IMR-90 (cell line): ENCODE results near the gene CPSF2. TPM values are rescaled to one million over a fixed set of nuclear protein-coding genes. Genes with fewer than 3 reads are reported as not detected.
"Not testable (repeated sequence)": the region's sequence is repeated elsewhere in the genome, so short reads cannot be mapped to it uniquely, and the experiment has no call there.

Experiments
- ATAC-seq: fragments of 200-7000 bp; cut with Tn5 transposase; 2 replicates; pipeline ENCODE4 v1.9.1; 2020; ENCODE audit warnings: low read depth, mild to moderate bottlenecking, moderate library complexity
- BruUV-seq: library from RNA; stranded (reverse); fragments of 400-500 nt; replicated peaks from 2 replicates; lab custom pipeline; 2021; lab: Mats Ljungman, UMichigan
- CTCF ChIA-PET: fragments of 300-600 bp; formaldehyde crosslinking; extraction: SDS; loops from one replicate; lab custom pipeline; 2021; ENCODE audit warnings: antibody characterized with exemption; lab: Yijun Ruan, JAX
- POLR2A ChIA-PET: fragments of 300-600 bp; sonication (Branson Sonifier 250); formaldehyde crosslinking; loops from one replicate; lab custom pipeline; 2022; ENCODE audit warnings: antibody characterized with exemption; ENCODE audit not compliant: unreplicated experiment; lab: Charles Lee
- DNase-seq: peaks from one replicate; pipeline ENCODE4 v3.0.0; 2013
- H2AFZ ChIP-seq: replicated peaks from 2 replicates; pipeline ENCODE3; 2013; ENCODE audit warnings: low read length, mild to moderate bottlenecking; ENCODE audit not compliant: poor library complexity
- H2AK5ac ChIP-seq: 2 replicates; pipeline ENCODE4 v1.6.1; 2013; ENCODE audit warnings: low read depth, low read length, inconsistent platforms
- H2AK9ac ChIP-seq: replicated peaks from 2 replicates; pipeline ENCODE3; 2013; ENCODE audit warnings: mild to moderate bottlenecking, low read depth, low read length, moderate library complexity; ENCODE audit not compliant: poor library complexity
- H2BK120ac ChIP-seq: 2 replicates; pipeline ENCODE4 v1.6.1; 2013; ENCODE audit warnings: low read depth, low read length, inconsistent platforms
- H2BK15ac ChIP-seq: 3 replicates; pipeline ENCODE4 v1.6.1; 2013; ENCODE audit warnings: low read depth, low read length, inconsistent platforms
- H2BK20ac ChIP-seq: 2 replicates; pipeline ENCODE4 v1.6.1; 2013; ENCODE audit warnings: low read depth, mild to moderate bottlenecking, inconsistent platforms, low read length, moderate library complexity
- H2BK5ac ChIP-seq: 2 replicates; pipeline ENCODE4 v1.6.1; 2013; ENCODE audit warnings: mild to moderate bottlenecking, low read depth, low read length, inconsistent platforms; ENCODE audit not compliant: poor library complexity, severe bottlenecking
- H3K14ac ChIP-seq: replicated peaks from 2 replicates; pipeline ENCODE4 v1.6.1; 2013; ENCODE audit warnings: low read depth, low read length, inconsistent platforms
- H3K18ac ChIP-seq: 2 replicates; pipeline ENCODE4 v1.6.1; 2013; ENCODE audit warnings: low read depth, low read length, control low read depth
- H3K23ac ChIP-seq: 2 replicates; pipeline ENCODE4 v1.6.1; 2013; ENCODE audit warnings: low read depth, low read length, inconsistent platforms
- H3K27ac ChIP-seq: 2 replicates; pipeline ENCODE4 v1.5.1; 2013; ENCODE audit warnings: mild to moderate bottlenecking, control low read depth, low read length; ENCODE audit not compliant: insufficient read depth
- H3K27me3 ChIP-seq: 2 replicates; pipeline ENCODE4 v1.6.1; 2013; ENCODE audit warnings: low read length; ENCODE audit not compliant: control insufficient read depth, insufficient read depth
- H3K36me3 ChIP-seq: 2 replicates; pipeline ENCODE4 v1.6.1; 2013; ENCODE audit warnings: low read length, mixed read lengths; ENCODE audit not compliant: control insufficient read depth, insufficient read depth
- H3K4ac ChIP-seq: 2 replicates; pipeline ENCODE4 v1.6.1; 2013; ENCODE audit warnings: low read depth, low read length, inconsistent platforms
- H3K4me1 ChIP-seq: 2 replicates; pipeline ENCODE4 v1.6.1; 2013; ENCODE audit warnings: low read length, mixed read lengths; ENCODE audit not compliant: control insufficient read depth, insufficient read depth
- H3K4me2 ChIP-seq: 2 replicates; pipeline ENCODE4 v1.6.1; 2013; ENCODE audit warnings: low read depth, mild to moderate bottlenecking, control low read depth, low read length, moderate library complexity
- H3K4me3 ChIP-seq: 2 replicates; pipeline ENCODE4 v1.5.1; 2013; ENCODE audit warnings: low read depth, mild to moderate bottlenecking, control low read depth, low read length, moderate library complexity; ENCODE audit not compliant: insufficient read depth
- H3K56ac ChIP-seq: 2 replicates; pipeline ENCODE4 v1.6.1; 2013; ENCODE audit warnings: low read length, inconsistent platforms; ENCODE audit not compliant: insufficient read depth; ENCODE audit errors: extremely low read depth
- H3K79me1 ChIP-seq, 2 experiments: 2 replicates each; pipeline ENCODE4 v1.6.1; 2013; ENCODE audit warnings: low read length in 2 of 2, inconsistent platforms in 1 of 2, low read depth in 1 of 2
- H3K9ac ChIP-seq: 2 replicates; pipeline ENCODE4 v1.6.1; 2013; ENCODE audit warnings: low read depth, low read length, control low read depth
- H3K9me1 ChIP-seq: 2 replicates; pipeline ENCODE4 v1.6.1; 2013; ENCODE audit warnings: low read length, inconsistent platforms; ENCODE audit not compliant: insufficient read depth
- H3K9me3 ChIP-seq: 2 replicates; pipeline ENCODE4 v1.6.1; 2013; ENCODE audit warnings: low read length; ENCODE audit not compliant: control insufficient read depth, insufficient read depth
- H4K20me1 ChIP-seq: 2 replicates; pipeline ENCODE4 v1.6.1; 2013; ENCODE audit warnings: low read length, inconsistent platforms; ENCODE audit not compliant: insufficient read depth
- H4K5ac ChIP-seq: 2 replicates; pipeline ENCODE4 v1.6.1; 2013; ENCODE audit warnings: mild to moderate bottlenecking, low read depth, low read length, control low read depth
- H4K8ac ChIP-seq, 2 experiments: 2 replicates each; pipeline ENCODE4 v1.6.1; 2013; ENCODE audit warnings: low read depth in 2 of 2, low read length in 2 of 2, control low read depth in 1 of 2, inconsistent platforms in 1 of 2
- H4K91ac ChIP-seq: 2 replicates; pipeline ENCODE4 v1.6.1; 2013; ENCODE audit warnings: low read depth, low read length, inconsistent platforms; ENCODE audit not compliant: insufficient read depth
- dilution Hi-C: fragments of 300-500 bp; cut with HindIII; formaldehyde crosslinking; loops from one replicate; pipeline ENCODE4 v1.14.3; 2018; ENCODE audit warnings: low sequenced_read_pairs; ENCODE audit not compliant: unreplicated experiment
- in situ Hi-C: fragments of 300-500 bp; cut with MboI; formaldehyde crosslinking; loops from 3 replicates; pipeline ENCODE4 v1.14.3; 2019; ENCODE audit warnings: low sequenced_read_pairs, inconsistent platforms, mixed read lengths
- intact Hi-C: fragments of 100-400 bp; cut with micrococcal nuclease; formaldehyde crosslinking; loops from 2 replicates; pipeline ENCODE4 v1.10.0; 2022
- polyA plus RNA-seq, 3 experiments: library from polyadenylated mRNA; depleted of rRNA; stranded (reverse); fragments of >200 nt; gene quantifications; 2 replicates each; pipeline ENCODE4 v1.2.3, GENCODE V29; 2012; ENCODE audit warnings: low replicate concordance in 1 of 3
- total RNA-seq: library from RNA; depleted of rRNA; stranded (reverse); fragments of >200 nt; gene quantifications from 2 replicates; pipeline ENCODE4 v1.2.3, GENCODE V29; 2012

The CPSF2 gene
- total and polyA plus RNA-seq, 2 of the 4 experiments (the other 2 are of a cell fraction) = 18.5 to 30.6 TPM

DNA sequence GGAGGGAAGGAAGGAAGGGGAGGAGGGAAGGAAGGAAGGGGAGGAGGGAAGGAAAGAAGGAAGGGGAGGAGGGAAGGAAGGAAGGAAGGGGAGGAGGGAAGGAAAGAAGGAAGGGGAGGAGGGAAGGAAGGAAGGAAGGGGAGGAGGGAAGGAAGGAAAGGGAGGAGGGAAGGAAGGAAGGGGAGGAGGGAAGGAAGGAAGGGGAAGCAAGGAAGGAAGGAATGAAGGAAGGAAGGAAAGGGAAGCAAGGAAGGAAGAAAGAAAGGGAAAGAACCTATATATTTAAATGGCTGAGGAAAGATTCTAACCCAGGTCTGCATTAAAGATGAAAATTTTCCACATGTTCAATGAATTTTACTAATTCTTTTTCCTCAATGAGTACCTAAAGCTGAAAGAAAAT is 57.4 kb downstream of the CPSF2 start:
- H3K79me1 ChIP-seq, H2BK15ac ChIP-seq, H3K9ac ChIP-seq, H3K14ac ChIP-seq, ATAC-seq, H3K4me2 ChIP-seq, H2AFZ ChIP-seq, dilution Hi-C loops, H2BK120ac ChIP-seq, H4K20me1 ChIP-seq, in situ Hi-C loops, H2BK5ac ChIP-seq, H4K91ac ChIP-seq, H2BK20ac ChIP-seq, H3K27me3 ChIP-seq, CTCF ChIA-PET, H3K9me3 ChIP-seq, H3K4me1 ChIP-seq, H2AK5ac ChIP-seq, H3K18ac ChIP-seq, H3K23ac ChIP-seq, H3K9me1 ChIP-seq, H4K5ac ChIP-seq, BruUV-seq, DNase-seq, H4K8ac ChIP-seq, H3K4ac ChIP-seq, H3K36me3 ChIP-seq, H2AK9ac ChIP-seq, intact Hi-C loops, H3K4me3 ChIP-seq, H3K56ac ChIP-seq, POLR2A ChIA-PET, H3K27ac ChIP-seq: not testable (repeated sequence)
